Bronchial epithelial cell (primary cell): ENCODE results near the gene CEP170B. TPM values are rescaled to one million over a fixed set of nuclear protein-coding genes. Genes with fewer than 3 reads are reported as not detected.
"Not testable (repeated sequence)": the region's sequence is repeated elsewhere in the genome, so short reads cannot be mapped to it uniquely, and the experiment has no call there.

Experiments used
- DNase-seq: peaks from one replicate; pipeline ENCODE4 v3.0.0-alpha.2; 2010; ENCODE audit warnings: low read depth
- FAIRE-seq: peaks from 2 replicates; lab custom pipeline; 2011; peaks lifted over from hg19 to GRCh38; lab: Jason Lieb, UNC
- H3K27me3 ChIP-seq: 2 replicates; pipeline ENCODE4 v1.5.1; 2011; ENCODE audit warnings: low read length; ENCODE audit not compliant: control insufficient read depth, insufficient read depth
- H3K36me3 ChIP-seq: 2 replicates; pipeline ENCODE4 v1.5.1; 2011; ENCODE audit warnings: low read length; ENCODE audit not compliant: control insufficient read depth, insufficient read depth
- H3K4me3 ChIP-seq: 2 replicates; pipeline ENCODE4 v1.5.1; 2011; ENCODE audit warnings: mild to moderate bottlenecking, low read depth, low read length, control low read depth
- CTCF ChIP-seq: IDR thresholded peaks from 2 replicates; pipeline ENCODE4 v1.5.1; 2011; ENCODE audit warnings: mild to moderate bottlenecking, moderate library complexity, low read length, control low read depth, inconsistent platforms; ENCODE audit not compliant: insufficient read depth, severe bottlenecking
- total RNA-seq: library from RNA; depleted of rRNA; stranded (reverse); fragments of >200 nt; gene quantifications from 2 replicates; pipeline ENCODE4 v1.2.1, GENCODE V29; 2014

The CEP170B gene
- total RNA-seq, 1 donor from 2014 or later: 29.0 TPM

- DNase-seq: no peak
- no peak for FAIRE-seq
- peaks cover 44% of the 10 kb centered on the region for H3K36me3 ChIP-seq
Observed at GRCh38 chr14:104885973-104886689, 21.1 kb downstream of the CEP170B start.

GRCh38 chr14:104886690-104887622 lies 21.9 kb downstream of the CEP170B start:
- no peak overlapping the region for H3K4me3 ChIP-seq
- FAIRE-seq (no peak), DNase-seq (no peak)
- no peak for TF ChIP-seq CTCF
- no peaks in the 10 kb centered on the region for H3K27me3 ChIP-seq
- H3K36me3 ChIP-seq: peaks cover 44% of the 10 kb centered on the region

More at GRCh38 chr14:104885973-104886689, 21.1 kb downstream of the CEP170B start:
- TF ChIP-seq CTCF: no peak
- no peaks in the 10 kb centered on the region for H3K27me3 ChIP-seq
- H3K4me3 ChIP-seq: no peak overlapping the region

- no peak for TF ChIP-seq CTCF
- Histone ChIP-seq H3K36me3 (peaks cover 46% of the 10 kb centered on the region), H3K27me3 (no peaks in the 10 kb centered on the region), H3K4me3 (no peak overlapping the region)
- FAIRE-seq: no peak
- no peak for DNase-seq
Observed at GRCh38 chr14:104887623-104888488, 22.8 kb downstream of the CEP170B start.

GRCh38 chr14:104888489-104889374 lies 23.7 kb downstream of the CEP170B start:
- peaks cover 43% of the 10 kb centered on the region for H3K36me3 ChIP-seq
- no peak for TF ChIP-seq CTCF
- no peak for DNase-seq
- no peak overlapping the region for H3K4me3 ChIP-seq
- H3K27me3 ChIP-seq: no peaks in the 10 kb centered on the region
- no peak for FAIRE-seq

GRCh38 chr14:104889375-104889757 lies 24.3 kb downstream of the CEP170B start:
- no peak for FAIRE-seq
- no peaks in the 10 kb centered on the region for H3K27me3 ChIP-seq
- no peak overlapping the region for H3K4me3 ChIP-seq
- no peak for DNase-seq
- peaks cover 46% of the 10 kb centered on the region for H3K36me3 ChIP-seq
- no peak for TF ChIP-seq CTCF

- H3K36me3 ChIP-seq: peaks cover 48% of the 10 kb centered on the region
- not testable (repeated sequence) for H3K27me3 ChIP-seq, FAIRE-seq, H3K4me3 ChIP-seq, DNase-seq
Observed at GRCh38 chr14:104890292-104890691, 25.2 kb downstream of the CEP170B start.
